Parathyroid adenoma (tissue), 2 donors: ENCODE data around the gene MYOCOS.

Source experiments
- H2AFZ ChIP-seq: fragments of 300-600 bp; sonication (generic); one replicate; pipeline ENCODE4 v1.7.0; 2017; ENCODE audit warnings: antibody characterized with exemption, mild to moderate bottlenecking
- H3K27ac ChIP-seq: fragments of 300-600 bp; sonication (generic); one replicate; pipeline ENCODE4 v1.7.0; 2017
- H3K27me3 ChIP-seq: fragments of 300-600 bp; sonication (generic); one replicate; pipeline ENCODE4 v1.7.0; 2017; ENCODE audit warnings: low read length; ENCODE audit not compliant: control insufficient read depth, insufficient read depth
- H3K36me3 ChIP-seq: fragments of 300-600 bp; sonication (generic); one replicate; pipeline ENCODE4 v1.7.0; 2017; ENCODE audit warnings: low read length; ENCODE audit not compliant: control insufficient read depth, insufficient read depth
- H3K4me1 ChIP-seq: fragments of 300-600 bp; sonication (generic); one replicate; pipeline ENCODE4 v1.7.0; 2017; ENCODE audit warnings: control low read depth
- H3K4me2 ChIP-seq: fragments of 300-600 bp; sonication (generic); one replicate; pipeline ENCODE4 v1.7.0; 2017; ENCODE audit warnings: low read length
- H3K4me3 ChIP-seq: fragments of 300-600 bp; sonication (generic); one replicate; pipeline ENCODE4 v1.7.0; 2017; ENCODE audit warnings: low read depth, low read length
- H3K79me2 ChIP-seq: fragments of 300-600 bp; sonication (generic); one replicate; pipeline ENCODE4 v1.7.0; 2017; ENCODE audit warnings: control low read depth
- H3K9ac ChIP-seq: fragments of 300-600 bp; sonication (generic); one replicate; pipeline ENCODE4 v1.7.0; 2017; ENCODE audit warnings: mild to moderate bottlenecking
- H3K9me3 ChIP-seq: fragments of 300-600 bp; sonication (generic); one replicate; pipeline ENCODE4 v1.7.0; 2017; ENCODE audit warnings: low read length; ENCODE audit not compliant: control insufficient read depth
- CTCF ChIP-seq: fragments of 300-600 bp; sonication (generic); IDR thresholded peaks from one replicate; pipeline ENCODE4 v1.7.0; 2017; ENCODE audit warnings: antibody characterized with exemption, mild to moderate bottlenecking
- donor health status: primary hyperparathyroidism.

Gene MYOCOS

GRCh38 chr1:171616586-171616985 is 5.5 kb upstream of the MYOCOS start:
- H3K4me2 ChIP-seq, result no peak overlapping the region
- no peaks in the 10 kb centered on the region for H3K27me3 ChIP-seq
- no peaks in the 10 kb centered on the region for H3K4me1 ChIP-seq
- H2AFZ ChIP-seq, result no peak overlapping the region
- no peaks in the 10 kb centered on the region for H3K79me2 ChIP-seq
- no peaks in the 10 kb centered on the region for H3K36me3 ChIP-seq
- H3K9ac ChIP-seq, result no peak overlapping the region
- H3K9me3 ChIP-seq, result no peaks in the 10 kb centered on the region
- TF ChIP-seq CTCF, result no peak
- no peak overlapping the region for H3K4me3 ChIP-seq
- H3K27ac ChIP-seq, result no peak overlapping the region

DNA sequence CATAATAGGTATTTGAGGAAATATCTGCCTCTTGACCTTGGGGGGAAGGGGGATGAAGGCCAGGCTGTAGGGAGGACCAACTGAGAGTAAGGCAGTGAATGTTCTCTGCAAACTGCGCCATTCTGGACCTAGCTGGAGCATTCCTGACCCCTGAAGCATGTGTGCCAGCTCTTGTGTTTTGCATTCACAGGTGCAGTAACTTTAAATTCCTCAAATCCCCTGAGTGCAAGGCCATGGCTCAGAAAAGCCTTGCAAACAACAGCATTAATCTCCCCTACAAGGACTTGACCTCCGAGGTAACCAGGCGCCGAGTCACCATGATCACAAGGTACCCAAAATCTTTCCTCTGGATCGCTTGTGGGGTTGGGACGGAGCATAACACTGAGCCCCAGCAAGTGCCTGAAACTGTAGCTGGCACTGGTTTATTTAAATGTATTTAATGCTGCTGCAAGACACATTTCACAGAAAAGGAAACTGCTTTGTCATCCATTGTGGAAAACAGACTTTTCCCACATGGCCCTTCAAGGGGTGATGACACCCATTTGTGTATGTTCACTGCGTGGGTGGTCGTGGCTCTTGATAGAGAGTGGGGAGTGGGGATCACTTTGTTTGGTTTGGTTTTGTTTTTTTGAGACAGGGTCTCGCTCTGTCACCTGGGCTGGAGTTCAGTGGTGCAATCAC is 1.7 kb downstream of the MYOCOS start:
- no peaks in the 10 kb centered on the region for H3K27me3 ChIP-seq
- no peaks in the 10 kb centered on the region for H3K36me3 ChIP-seq
- no peaks in the 10 kb centered on the region for H3K4me1 ChIP-seq
- H3K4me3 ChIP-seq, result no peak overlapping the region
- TF ChIP-seq CTCF, result no peak
- H3K79me2 ChIP-seq, result no peaks in the 10 kb centered on the region
- H3K9me3 ChIP-seq, result no peaks in the 10 kb centered on the region
- H3K27ac ChIP-seq, result no peak overlapping the region
- no peak overlapping the region for H3K9ac ChIP-seq
- no peak overlapping the region for H2AFZ ChIP-seq
- no peak overlapping the region for H3K4me2 ChIP-seq

GRCh38 chr1:171625225-171625624 is 3.2 kb downstream of the MYOCOS start:
- Histone ChIP-seq H3K4me1 (no peaks in the 10 kb centered on the region), H3K9me3 (no peaks in the 10 kb centered on the region), H3K27ac (no peak overlapping the region), H3K4me3 (no peak overlapping the region), H3K79me2 (no peaks in the 10 kb centered on the region), H3K36me3 (no peaks in the 10 kb centered on the region), H2AFZ (no peak overlapping the region), H3K9ac (no peak overlapping the region), H3K27me3 (no peaks in the 10 kb centered on the region), H3K4me2 (no peak overlapping the region)
- TF ChIP-seq CTCF, result no peak

DNA sequence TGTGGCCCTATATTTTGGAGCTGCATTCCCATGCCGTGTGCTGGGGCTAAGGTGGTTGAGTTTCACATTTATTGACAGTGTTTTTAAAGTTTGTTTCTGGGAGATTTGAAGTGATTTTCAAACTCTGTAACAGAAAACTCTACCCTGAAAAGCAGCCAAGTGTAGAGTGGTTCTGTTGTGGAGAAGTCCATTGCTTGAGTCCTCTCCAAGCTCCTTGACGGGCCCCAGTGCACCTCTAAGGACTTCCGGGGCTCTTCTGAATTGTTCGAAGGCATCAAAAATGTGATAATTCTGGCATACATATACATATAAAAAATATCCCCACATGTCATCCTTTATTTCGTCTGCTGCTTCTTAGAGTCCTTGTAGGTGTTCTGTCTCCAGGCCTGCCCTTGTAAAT is 5.0 kb downstream of the MYOCOS start:
- TF ChIP-seq CTCF, result no peak
- H3K9ac ChIP-seq, result no peak overlapping the region
- no peaks in the 10 kb centered on the region for H3K79me2 ChIP-seq
- no peaks in the 10 kb centered on the region for H3K36me3 ChIP-seq
- H3K27me3 ChIP-seq, result no peaks in the 10 kb centered on the region
- no peaks in the 10 kb centered on the region for H3K9me3 ChIP-seq
- no peak overlapping the region for H3K27ac ChIP-seq
- no peak overlapping the region for H2AFZ ChIP-seq
- no peak overlapping the region for H3K4me2 ChIP-seq
- H3K4me3 ChIP-seq, result no peak overlapping the region
- H3K4me1 ChIP-seq, result no peaks in the 10 kb centered on the region

DNA sequence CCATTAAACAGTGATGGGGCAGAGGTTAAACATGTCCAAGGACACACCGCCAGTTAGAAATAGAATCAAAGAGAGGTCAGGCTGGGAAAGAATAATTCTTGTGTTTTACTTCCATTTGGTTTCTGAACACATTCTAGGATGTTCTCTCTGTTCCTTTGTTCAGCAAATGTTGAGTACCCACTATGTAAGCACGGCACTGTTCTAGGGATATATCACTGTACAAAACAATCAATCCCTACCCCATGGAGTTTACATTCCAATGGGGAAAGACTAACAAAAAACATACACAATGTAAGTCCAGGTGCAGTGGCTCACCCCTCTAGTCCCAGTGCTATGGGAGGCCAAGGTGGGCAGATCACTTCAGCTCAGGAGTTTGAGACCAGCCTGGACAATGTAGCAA is 6.2 kb downstream of the MYOCOS start:
- Histone ChIP-seq H3K9ac (no peak overlapping the region), H3K27me3 (no peaks in the 10 kb centered on the region), H3K4me1 (no peaks in the 10 kb centered on the region), H3K4me3 (no peak overlapping the region), H3K79me2 (no peaks in the 10 kb centered on the region), H3K9me3 (no peaks in the 10 kb centered on the region), H3K27ac (no peak overlapping the region), H3K4me2 (no peak overlapping the region), H3K36me3 (no peaks in the 10 kb centered on the region), H2AFZ (no peak overlapping the region)
- TF ChIP-seq CTCF, result no peak
